Ishikawa (cell line): ENCODE data around the gene TET1.

Source experiments
- RAD21 ChIP-seq: IDR thresholded peaks from 2 replicates; pipeline ENCODE4 v1.6.1; 2012; ENCODE audit warnings: low read depth
- YY1 ChIP-seq: IDR thresholded peaks from 2 replicates; pipeline ENCODE4 v1.6.1; 2012; ENCODE audit warnings: low read depth
- TF ChIP-seq, protein P1 (sequence below): IDR thresholded peaks from 2 replicates; pipeline ENCODE4 v1.6.1; 2012

GRCh38 chr10:68636335-68636734 is 76.2 kb downstream of the TET1 start:
- TF ChIP-seq, protein P1, sequence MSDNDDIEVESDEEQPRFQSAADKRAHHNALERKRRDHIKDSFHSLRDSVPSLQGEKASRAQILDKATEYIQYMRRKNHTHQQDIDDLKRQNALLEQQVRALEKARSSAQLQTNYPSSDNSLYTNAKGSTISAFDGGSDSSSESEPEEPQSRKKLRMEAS, result no peak
- TF ChIP-seq RAD21 (no peak), YY1 (no peak)
